Tibial artery (tissue), 4 donors: ENCODE measurements around the gene PRM2.
"Not testable (repeated sequence)": the region's sequence is repeated elsewhere in the genome, so short reads cannot be mapped to it uniquely, and the experiment has no call there.

Experiments used
- DNase-seq, 2 donors: peaks; one replicate each; pipeline ENCODE4 v3.0.0-alpha.2; 2019
- H3K27ac ChIP-seq, 2 donors: fragments of 200-600 bp; sonication (generic) in 1 of 2; 1 replicate in 1 of 2; 2 replicates in 1 of 2; pipeline ENCODE4 v1.5.1; 2018 to 2019; ENCODE audit warnings: mild to moderate bottlenecking in 1 of 2
- H3K27me3 ChIP-seq, 2 donors: fragments of 200-600 bp; sonication (generic) in 1 of 2; one replicate each; pipeline versions ENCODE4 v1.5.1 to v1.6.0; 2016 to 2019
- H3K36me3 ChIP-seq, 3 donors: fragments of 200-600 bp; sonication (generic) in 2 of 3; one replicate each; pipeline ENCODE4 v1.5.1; 2016 to 2019; ENCODE audit warnings: mild to moderate bottlenecking in 2 of 3
- H3K4me1 ChIP-seq, 4 donors: fragments of 200-600 bp; sonication (generic) in 2 of 4; 1 replicate in 3 of 4; 2 replicates in 1 of 4; pipeline ENCODE4 v1.5.1; 2016 to 2019
- H3K4me3 ChIP-seq, 2 donors: fragments of 200-600 bp; sonication (generic) in 1 of 2; 1 replicate in 1 of 2; 2 replicates in 1 of 2; pipeline ENCODE4 v1.5.1; 2018 to 2019; ENCODE audit warnings: mild to moderate bottlenecking in 2 of 2
- H3K9me3 ChIP-seq, 3 donors: fragments of 200-600 bp; sonication (generic) in 1 of 3; one replicate each; pipeline ENCODE4 v1.5.1; 2016 to 2019
- CTCF ChIP-seq, 2 experiments: fragments of 200-600 bp in 1 of 2; fragments of 450-650 bp in 1 of 2; IDR thresholded peaks; one replicate each; pipeline ENCODE4 v1.5.1; 2017 to 2019; ENCODE audit warnings: antibody characterized with exemption in 2 of 2, mild to moderate bottlenecking in 1 of 2, moderate library complexity in 1 of 2
- intact Hi-C: fragments of 100-400 bp; cut with DNase I; formaldehyde crosslinking; loops from one replicate; pipeline ENCODE4 v1.15.0; 2023; ENCODE audit warnings: low total_unique reads

Gene PRM2

DNA sequence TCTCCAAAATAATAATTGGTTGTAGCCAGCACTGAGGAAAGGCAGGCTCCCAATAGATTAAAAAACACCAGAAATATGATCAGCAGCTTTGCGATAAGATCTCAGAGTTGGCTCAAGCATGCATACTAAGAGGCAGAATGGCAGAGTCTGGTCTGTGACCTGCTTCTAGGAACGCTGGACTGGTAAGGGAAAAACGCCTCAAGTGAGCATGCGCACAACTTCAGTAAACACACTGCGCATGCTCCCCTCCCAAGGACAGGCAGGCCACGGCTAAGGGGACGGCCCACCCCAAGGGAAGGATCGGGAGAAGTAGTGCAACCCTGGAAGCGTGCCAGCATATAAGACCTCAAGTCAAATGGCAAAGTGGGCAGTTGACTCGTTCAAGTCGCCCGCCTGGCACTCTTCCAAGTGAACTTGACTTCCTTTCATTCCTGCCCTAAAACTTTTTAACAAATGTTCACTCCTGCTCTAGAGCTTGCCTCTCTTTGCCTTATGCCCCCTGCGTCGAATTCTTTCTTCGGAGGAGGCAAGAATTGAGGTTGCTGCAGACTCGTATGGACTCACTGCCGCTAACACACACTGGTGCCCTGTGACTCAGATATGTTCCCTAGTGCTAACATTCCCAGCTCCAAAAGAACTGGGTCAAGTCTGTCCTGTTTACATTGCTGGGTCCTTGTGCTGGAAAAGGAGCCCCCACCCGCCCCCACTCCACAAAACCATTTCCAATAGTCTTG lies 27.3 kb upstream of the PRM2 start:
- no peak overlapping the region for H3K27ac ChIP-seq
- DNase-seq = no peak
- no peak overlapping the region for H3K4me3 ChIP-seq

GRCh38 chr16:11302977-11303376 lies 26.7 kb upstream of the PRM2 start:
- H3K9me3 ChIP-seq = no peaks in the 10 kb centered on the region
- peaks cover 0 to 2% (median under 1%) of the 10 kb centered on the region in 4 donors for H3K4me1 ChIP-seq
- no peak overlapping the region for H3K27ac ChIP-seq
- DNase-seq = no peak
- intact Hi-C loops = no loop called here
- peaks cover 0 to 2% of the 10 kb centered on the region in 2 donors for H3K27me3 ChIP-seq
- no peak overlapping the region for H3K4me3 ChIP-seq
- H3K36me3 ChIP-seq = no peaks in the 10 kb centered on the region
- no peak for TF ChIP-seq CTCF (IDR thresholded peaks at IDR 0.05)

More for the DNA sequence above, 27.3 kb upstream of the PRM2 start:
- Histone ChIP-seq H3K27me3 (peaks cover 0 to 2% of the 10 kb centered on the region in 2 donors), H3K9me3 (no peaks in the 10 kb centered on the region), H3K36me3 (no peaks in the 10 kb centered on the region), H3K4me1 (no peaks in the 10 kb centered on the region)
- no peak for TF ChIP-seq CTCF (IDR thresholded peaks at IDR 0.05)
- intact Hi-C loops = no loop called here

GRCh38 chr16:11301645-11302501 lies 25.6 kb upstream of the PRM2 start:
- no peak for DNase-seq
- Histone ChIP-seq H3K9me3 (no peaks in the 10 kb centered on the region), H3K27me3 (peaks cover 0 to 2% of the 10 kb centered on the region in 2 donors), H3K27ac (no peak overlapping the region), H3K4me3 (no peak overlapping the region), H3K4me1 (peaks cover 0 to 13% (median 10%) of the 10 kb centered on the region in 4 donors), H3K36me3 (no peaks in the 10 kb centered on the region)
- TF ChIP-seq CTCF (IDR thresholded peaks at IDR 0.05) = no peak
- intact Hi-C loops = no loop called here

DNA sequence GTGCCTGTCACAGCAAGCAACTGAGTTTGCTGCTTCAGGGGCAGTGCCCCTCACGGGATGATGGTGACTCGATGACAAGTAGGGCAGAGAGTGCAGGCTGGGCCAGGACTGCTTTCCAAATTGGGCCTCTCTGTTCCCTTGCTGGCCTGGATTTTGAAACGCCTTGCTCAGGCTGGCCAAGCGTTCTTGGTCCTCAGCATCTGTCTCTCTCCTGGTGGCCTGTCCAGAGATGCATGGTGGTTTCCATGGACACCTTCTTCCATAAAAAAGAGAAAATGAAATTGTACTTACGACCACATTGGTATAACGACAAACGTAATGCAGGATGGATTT lies 24.2 kb upstream of the PRM2 start:
- no peak for DNase-seq
- H3K27me3 ChIP-seq = no peaks in the 10 kb centered on the region
- peaks cover 0 to 17% (median 10%) of the 10 kb centered on the region in 4 donors for H3K4me1 ChIP-seq
- TF ChIP-seq CTCF (IDR thresholded peaks at IDR 0.05) = no peak
- H3K9me3 ChIP-seq = no peaks in the 10 kb centered on the region
- intact Hi-C loops = no loop called here
- no peak overlapping the region for H3K4me3 ChIP-seq
- H3K27ac ChIP-seq = no peak overlapping the region
- H3K36me3 ChIP-seq = no peaks in the 10 kb centered on the region

DNA sequence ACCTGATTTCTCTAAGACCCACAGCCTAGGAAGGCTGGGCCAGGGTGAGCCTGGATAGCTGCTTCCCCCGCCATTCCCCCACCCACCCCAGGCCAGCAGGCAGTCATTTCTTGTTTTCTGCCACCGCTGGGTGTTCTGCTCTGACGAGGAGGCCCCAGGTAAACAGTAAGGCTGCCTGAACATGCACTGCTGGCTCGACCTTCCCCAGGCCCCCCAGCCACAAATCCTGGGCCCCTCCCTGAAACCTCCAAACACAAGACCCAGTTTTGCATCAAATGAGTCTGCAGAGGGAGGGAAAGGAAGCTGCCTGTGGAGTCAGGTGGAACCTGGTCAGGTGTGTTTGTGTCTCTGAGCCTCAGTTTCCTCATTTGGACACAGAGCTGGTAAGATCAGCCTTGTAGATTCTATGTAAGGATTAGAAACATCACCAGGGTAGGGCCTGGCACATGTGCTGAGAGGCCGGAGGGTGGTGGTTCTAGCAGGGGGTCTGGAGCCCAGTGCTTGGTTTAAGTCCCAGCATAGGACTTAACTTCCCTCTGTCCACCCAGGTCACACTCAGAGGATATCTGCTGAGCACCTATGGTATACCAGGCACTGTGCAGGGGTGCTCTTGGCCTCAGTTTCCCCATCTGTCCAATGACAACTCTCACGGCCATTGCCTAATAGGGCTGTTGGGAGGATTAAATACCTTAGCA lies 23.7 kb upstream of the PRM2 start:
- Histone ChIP-seq H3K36me3 (no peaks in the 10 kb centered on the region), H3K4me1 (peaks cover 0 to 17% (median 10%) of the 10 kb centered on the region in 4 donors), H3K27ac (no peak overlapping the region), H3K27me3 (no peaks in the 10 kb centered on the region), H3K9me3 (no peaks in the 10 kb centered on the region), H3K4me3 (no peak overlapping the region)
- TF ChIP-seq CTCF (IDR thresholded peaks at IDR 0.05) = no peak
- intact Hi-C loops = no loop called here
- DNase-seq = no peak

- intact Hi-C loops, H3K27ac ChIP-seq, H3K9me3 ChIP-seq, H3K36me3 ChIP-seq, H3K4me3 ChIP-seq, DNase-seq, H3K27me3 ChIP-seq: not testable (repeated sequence)
- H3K4me1 ChIP-seq = peaks cover 0 to 17% (median 10%) of the 10 kb centered on the region in 4 donors
These were observed 22.8 kb upstream of the PRM2 start for GRCh38 chr16:11298950-11299547.
